Hair follicular keratinocyte (primary cell): ENCODE results near the gene JDP2. TPM values are rescaled to one million over a fixed set of nuclear protein-coding genes. Genes with fewer than 3 reads are reported as not detected.

Experiments used
- total RNA-seq: library from RNA; depleted of rRNA; stranded (reverse); fragments of >200 nt; gene quantifications from 2 replicates; pipeline ENCODE4 v1.2.3, GENCODE V29; 2015

Gene JDP2, protein sequence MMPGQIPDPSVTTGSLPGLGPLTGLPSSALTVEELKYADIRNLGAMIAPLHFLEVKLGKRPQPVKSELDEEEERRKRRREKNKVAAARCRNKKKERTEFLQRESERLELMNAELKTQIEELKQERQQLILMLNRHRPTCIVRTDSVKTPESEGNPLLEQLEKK
- 14.3 and 35.6 TPM in 2 replicates for total RNA-seq

DNA sequence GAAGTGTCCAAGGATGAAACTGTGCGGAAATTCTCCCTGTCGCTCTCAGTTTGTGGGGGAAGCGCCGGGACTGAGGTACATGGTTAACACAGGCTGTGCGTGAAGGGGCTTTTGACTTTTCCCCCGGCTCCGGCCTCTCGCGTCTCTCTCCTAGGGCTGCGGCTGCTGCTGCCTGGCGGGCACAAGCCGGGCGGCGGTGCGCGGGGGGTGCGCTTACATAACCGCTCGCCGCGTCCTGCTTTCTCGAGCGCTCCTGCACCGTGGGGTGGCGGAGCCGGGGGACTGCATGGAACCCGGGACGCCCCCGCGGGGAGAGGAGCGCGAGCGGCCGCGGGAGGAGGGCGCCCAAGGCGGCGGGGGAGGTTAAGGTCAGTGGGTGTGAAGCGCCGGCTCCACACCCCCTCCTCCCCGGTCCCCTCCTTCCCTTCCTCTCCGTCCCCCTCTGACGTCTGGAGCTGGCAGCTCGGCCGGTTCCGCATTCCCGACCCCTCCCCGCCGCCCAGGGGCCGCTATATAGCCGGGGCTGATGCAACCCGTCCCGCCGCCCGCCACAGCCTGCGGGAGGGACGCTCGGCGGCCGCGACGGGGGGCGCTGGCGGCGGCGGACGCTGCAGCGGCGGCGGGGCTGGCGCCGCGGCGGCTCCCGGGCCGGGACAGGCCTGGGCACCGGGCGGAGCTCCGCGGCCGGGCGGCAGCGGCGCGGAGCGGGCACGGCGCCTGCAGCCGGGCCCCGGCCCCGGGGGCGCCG lies at the start of gene JDP2:
Gene JDP2, plus strand, starts transcription at position 541 of the 748 bp plus-strand sequence. CDS start 9,899 bp downstream, outside the sequence.

DNA sequence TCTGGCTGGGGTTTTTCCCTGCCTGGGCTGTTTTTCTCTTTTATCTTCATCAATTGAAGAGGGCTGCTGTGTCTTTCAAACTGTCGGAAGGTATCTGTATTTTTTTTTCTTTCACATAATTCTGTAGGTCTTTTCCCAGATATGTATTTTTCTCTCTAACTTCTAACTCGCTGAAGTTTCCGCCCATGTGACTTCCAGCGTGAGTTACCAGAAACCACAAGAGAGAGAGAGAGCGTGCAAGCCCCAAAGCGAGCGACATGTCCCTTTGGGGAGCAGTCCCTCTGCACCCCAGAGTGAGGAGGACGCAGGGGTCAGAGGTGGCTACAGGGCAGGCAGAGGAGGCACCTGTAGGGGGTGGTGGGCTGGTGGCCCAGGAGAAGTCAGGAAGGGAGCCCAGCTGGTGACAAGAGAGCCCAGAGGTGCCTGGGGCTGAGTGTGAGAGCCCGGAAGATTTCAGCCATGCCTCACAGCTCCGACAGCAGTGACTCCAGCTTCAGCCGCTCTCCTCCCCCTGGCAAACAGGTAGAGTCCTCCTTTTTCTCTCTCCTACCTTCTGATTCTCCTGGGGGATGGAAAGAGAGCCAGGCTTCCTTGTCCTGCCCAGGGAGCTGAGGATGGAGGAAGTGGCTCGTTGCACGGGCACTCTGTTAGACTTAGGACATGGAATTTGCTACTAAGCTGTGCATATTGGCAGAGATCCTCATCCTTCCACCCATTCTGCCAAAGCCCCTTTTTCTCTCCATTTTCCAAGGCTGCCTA lies 94.6 kb downstream of the JDP2 start, which contains the start of gene BATF:
Gene BATF, plus strand, starts transcription at position 246 of the 759 bp plus-strand sequence. Its CDS starts 214 bp downstream, at position 460.

Other genes with a start within 250 kb of the JDP2 start
- 75.6 and 185 TPM in 2 replicates for gene FOS, start 149.2 kb upstream of the JDP2 start, total RNA-seq
- not detected in 2 replicates for gene BATF, start 94.4 kb downstream of the JDP2 start, total RNA-seq
- 1.1 TPM in 1 of 2 replicates, not detected in the other for gene FLVCR2, start 150.6 kb downstream of the JDP2 start, total RNA-seq
- 21.6 and 23.0 TPM in 2 replicates for gene ERG28, start 232.9 kb downstream of the JDP2 start, total RNA-seq
- 20.0 and 20.7 TPM in 2 replicates for gene TTLL5, start 233.2 kb downstream of the JDP2 start, total RNA-seq